Smooth muscle cell (in vitro differentiated cells): Measurements from ENCODE around the gene HMGB3. TPM values are rescaled to one million over a fixed set of nuclear protein-coding genes. Genes with fewer than 3 reads are reported as not detected.
A peak's percentile ranks its signal among the peaks of the same experiment; 100 is the strongest.
"Not testable (repeated sequence)": the region's sequence is repeated elsewhere in the genome, so short reads cannot be mapped to it uniquely, and the experiment has no call there.

ENCODE experiments used
- DNase-seq: peaks from one replicate; lab custom pipeline; 2025; ENCODE audit not compliant: unreplicated experiment; lab: John Stamatoyannopoulos, UW
- H2AFZ ChIP-seq: fragments of 200-600 bp; sonication (generic); 2 replicates; pipeline ENCODE4 v1.6.0; 2016; ENCODE audit warnings: antibody characterized with exemption, low read depth, mild to moderate bottlenecking
- H3F3A ChIP-seq: fragments of 200-600 bp; sonication (generic); 2 replicates; pipeline ENCODE4 v1.6.0; 2017; ENCODE audit warnings: antibody characterized with exemption, low read depth
- H3K27ac ChIP-seq: fragments of 200-600 bp; sonication (generic); 2 replicates; pipeline ENCODE4 v1.5.1; 2016; ENCODE audit warnings: low read depth, mild to moderate bottlenecking
- H3K27me3 ChIP-seq: fragments of 200-600 bp; sonication (generic); 2 replicates; pipeline ENCODE4 v1.6.1; 2016; ENCODE audit warnings: low read depth, mild to moderate bottlenecking
- H3K36me3 ChIP-seq: fragments of 200-600 bp; sonication (generic); 2 replicates; pipeline ENCODE4 v1.5.1; 2016; ENCODE audit warnings: low read depth
- H3K4me1 ChIP-seq: fragments of 200-600 bp; sonication (generic); 2 replicates; pipeline ENCODE4 v1.5.1; 2016; ENCODE audit warnings: low read depth
- H3K4me2 ChIP-seq: fragments of 200-600 bp; sonication (generic); 2 replicates; pipeline ENCODE4 v1.6.0; 2016; ENCODE audit warnings: mild to moderate bottlenecking
- H3K4me3 ChIP-seq: fragments of 200-600 bp; sonication (generic); 2 replicates; pipeline ENCODE4 v1.5.1; 2016; ENCODE audit warnings: mild to moderate bottlenecking
- H3K79me2 ChIP-seq: fragments of 200-600 bp; sonication (generic); 2 replicates; pipeline ENCODE4 v1.6.0; 2016; ENCODE audit warnings: low read depth, mild to moderate bottlenecking
- H3K9ac ChIP-seq: fragments of 200-600 bp; sonication (generic); 2 replicates; pipeline ENCODE4 v1.6.0; 2016; ENCODE audit warnings: low read depth
- H3K9me3 ChIP-seq: fragments of 200-600 bp; sonication (generic); replicated peaks from 2 replicates; pipeline ENCODE4 v1.5.1; 2016; ENCODE audit warnings: low read depth
- H4K20me1 ChIP-seq: fragments of 200-600 bp; sonication (generic); 2 replicates; pipeline ENCODE4 v1.6.0; 2016; ENCODE audit warnings: low read depth
- CTCF ChIP-seq: fragments of 200-600 bp; sonication (generic); IDR thresholded peaks from 2 replicates; pipeline ENCODE4 v1.5.1; 2017; ENCODE audit warnings: borderline replicate concordance, mild to moderate bottlenecking, antibody characterized with exemption; ENCODE audit not compliant: insufficient read depth, poor library complexity, severe bottlenecking
- WGBS: methylation state at CpG from one replicate; pipeline ENCODE4 v1.1.7; 2016; ENCODE audit warnings: low lambda C conversion rate; 5-methylcytosine and 5-hydroxymethylcytosine counted together
- polyA plus RNA-seq: library from polyadenylated mRNA; unstranded; fragments of >200 nt; fragmentation: Nextera tagmentation; extraction: Ambion mirVana; gene quantifications from 2 replicates; pipeline ENCODE4 v1.2.1, GENCODE V29; 2016
- total RNA-seq: library from RNA; depleted of rRNA; stranded (reverse); fragments of >200 nt; gene quantifications from 2 replicates; pipeline ENCODE4 v1.2.3, GENCODE V29; 2014

HMGB3 gene
- total and polyA plus RNA-seq, 2 experiments from 2014 or later: 25.4 to 68.2 TPM

- Histone ChIP-seq H3F3A (no peaks in the 10 kb centered on the region), H3K9ac (no peak overlapping the region), H4K20me1 (peaks cover 7% of the 10 kb centered on the region), H3K27ac (no peak overlapping the region), H2AFZ (no peak overlapping the region), H3K4me2 (peak overlapping the region; percentile 89), H3K36me3 (no peaks in the 10 kb centered on the region), H3K27me3 (no peaks in the 10 kb centered on the region), H3K4me3 (peak overlapping the region; percentile 69), H3K79me2 (peaks cover 3% of the 10 kb centered on the region), H3K9me3 (no peaks in the 10 kb centered on the region), H3K4me1 (no peaks in the 10 kb centered on the region)
- no peak for DNase-seq
- no peak for TF ChIP-seq CTCF
- WGBS: 22% methylated on average over 25 of the region's 93 CpGs
Observed at GRCh38 chrX:150984169-150984824, 1.2 kb downstream of the HMGB3 start.

GRCh38 chrX:150987687-150988086 is 4.6 kb downstream of the HMGB3 start:
- not testable (repeated sequence) for H3K9ac ChIP-seq, H4K20me1 ChIP-seq, H3F3A ChIP-seq, H2AFZ ChIP-seq, DNase-seq, H3K4me3 ChIP-seq, H3K9me3 ChIP-seq, H3K4me1 ChIP-seq, H3K4me2 ChIP-seq, H3K27me3 ChIP-seq, H3K79me2 ChIP-seq, H3K27ac ChIP-seq, H3K36me3 ChIP-seq
- 93% methylated on average over 6 of the region's 6 CpGs for WGBS

GRCh38 chrX:150989420-150989819 is 6.3 kb downstream of the HMGB3 start:
- Histone ChIP-seq H2AFZ (no peak overlapping the region), H3K4me3 (no peak overlapping the region), H3K36me3 (no peaks in the 10 kb centered on the region), H3K27ac (no peak overlapping the region), H3K27me3 (no peaks in the 10 kb centered on the region), H4K20me1 (peaks cover 7% of the 10 kb centered on the region), H3K9me3 (no peaks in the 10 kb centered on the region), H3K4me2 (no peak overlapping the region), H3K9ac (no peak overlapping the region), H3F3A (no peaks in the 10 kb centered on the region), H3K4me1 (no peaks in the 10 kb centered on the region), H3K79me2 (peaks cover 3% of the 10 kb centered on the region)
- 88% methylated on average over 2 of the region's 2 CpGs for WGBS
- no peak for DNase-seq
- no peak for TF ChIP-seq CTCF

- Histone ChIP-seq H3K9ac (no peak overlapping the region), H4K20me1 (no peaks in the 10 kb centered on the region), H3K79me2 (no peaks in the 10 kb centered on the region), H3K4me1 (no peaks in the 10 kb centered on the region), H3K27me3 (no peaks in the 10 kb centered on the region), H3K9me3 (no peaks in the 10 kb centered on the region), H3K4me2 (no peak overlapping the region), H3K4me3 (no peak overlapping the region), H3K36me3 (no peaks in the 10 kb centered on the region), H2AFZ (no peak overlapping the region), H3K27ac (no peak overlapping the region), H3F3A (no peaks in the 10 kb centered on the region)
- WGBS: 36% methylated on average over 5 of the region's 5 CpGs
- no peak for DNase-seq
- TF ChIP-seq CTCF: no peak
Observed at GRCh38 chrX:150990910-150991309, 7.8 kb downstream of the HMGB3 start.
